Measurements from ENCODE around the gene TMEM273. TPM values are rescaled to one million over a fixed set of nuclear protein-coding genes. Genes with fewer than 3 reads are reported as not detected.
"Not testable (repeated sequence)": the region's sequence is repeated elsewhere in the genome, so short reads cannot be mapped to it uniquely, and the experiment has no call there.

Gene TMEM273
- total and polyA plus RNA-seq, 10 of the 15 experiments (the other 5 are each of a cell fraction or from before 2014, with no cell fraction given): 10.3 to 46.3 (median 26.4) TPM

DNA sequence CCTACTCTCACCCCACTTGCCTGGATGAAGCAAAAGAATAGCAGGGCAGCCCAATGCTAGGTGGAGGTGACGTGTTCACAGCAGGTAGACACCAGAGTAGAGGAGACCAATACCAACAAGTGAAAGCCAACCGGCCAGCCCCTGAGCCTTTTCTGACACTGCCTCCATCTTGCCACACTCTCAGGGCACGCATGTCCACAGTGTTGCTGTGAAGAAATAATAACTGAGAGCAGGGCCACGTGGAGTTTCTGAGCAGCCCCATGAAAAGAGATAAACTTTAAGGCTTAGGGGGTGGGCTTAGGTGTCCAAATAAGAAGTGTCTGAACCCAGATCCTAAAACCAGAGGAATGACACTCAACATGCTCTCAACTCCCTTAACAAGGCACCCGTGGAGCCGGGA lies 9.0 kb upstream of the TMEM273 start (continued):
- no peak for TF ChIP-seq NR2C1 (IDR thresholded peaks at IDR 0.05)
- TF ChIP-seq NFXL1 (IDR thresholded peaks at IDR 0.05; ENCODE audit: borderline replicate concordance): no peak
- TF ChIP-seq POLR2AphosphoS2 (IDR thresholded peaks at IDR 0.05; ENCODE audit: low read depth, low read length): no peak

- ChIA-PET SMC1A (ENCODE audit: uncharacterized antibody, unreplicated experiment) (interaction anchor here (0.8 to 2.1 kb wide), 5 partner anchors 9 to 50 kb away, joined by 3 to 7 read pairs (median 3); no protein-coding TSS in a partner anchor), CTCF (interaction anchor here (2.0 kb wide), 1 partner anchor 12 kb away, joined by 4 read pairs; no protein-coding TSS in a partner anchor)
- BruUV-seq (replicated peaks); H3K4me3 ChIP-seq; intact Hi-C loops (cut with micrococcal nuclease; ENCODE audit: unreplicated experiment); H3K4me2 ChIP-seq (ENCODE audit: control insufficient read depth, insufficient read depth); H3K36me3 ChIP-seq (ENCODE audit: control insufficient read depth in 2 of 2, insufficient read depth in 2 of 2, low read length in 1 of 2); FAIRE-seq; H2AFZ ChIP-seq (ENCODE audit: control insufficient read depth, low read depth, low read length); H4K20me1 ChIP-seq (ENCODE audit: control insufficient read depth, insufficient read depth); RAD21 ChIA-PET (ENCODE audit: unreplicated experiment); H3K9ac ChIP-seq (ENCODE audit: control insufficient read depth, insufficient read depth, low read length); POLR2A ChIA-PET; H3K9me3 ChIP-seq (replicated peaks; ENCODE audit: control insufficient read depth, insufficient read depth, low read length); DNase-seq (ENCODE audit: low read depth, low spot score); H3K27me3 ChIP-seq (replicated peaks in 1 of 2; ENCODE audit: control insufficient read depth in 2 of 2, insufficient read depth in 2 of 2, low read length in 1 of 2); ATAC-seq; H3K4me1 ChIP-seq (ENCODE audit: control insufficient read depth, insufficient read depth, low read length); H3K79me2 ChIP-seq (ENCODE audit: control insufficient read depth, insufficient read depth, low read length); H3K27ac ChIP-seq (ENCODE audit: control insufficient read depth, insufficient read depth): not testable (repeated sequence)
- WGBS (ENCODE audit: insufficient coverage, insufficient replicate concordance, low lambda C conversion rate, missing lambda C conversion rate): 77% methylated on average over 4 of the region's 4 CpGs
- in situ Hi-C loops (cut with MboI): loop anchor here (25.0 kb wide), 1 partner anchor 1441 kb away; no protein-coding TSS in a partner anchor
These were observed 7.7 kb upstream of the TMEM273 start for GRCh38 chr10:49195864-49196263.

- WGBS (ENCODE audit: insufficient coverage, insufficient replicate concordance, low lambda C conversion rate, missing lambda C conversion rate): 9% methylated on average over 8 of the region's 8 CpGs
- DNase-seq (ENCODE audit: low read depth, low spot score) (no peak), ATAC-seq (peak; percentile 36), FAIRE-seq (peak; percentile 23)
- no peak overlapping the region for H2AFZ ChIP-seq (ENCODE audit: control insufficient read depth, low read depth, low read length)
- no peaks in the 10 kb centered on the region for H3K27me3 ChIP-seq (replicated peaks in 1 of 2; ENCODE audit: control insufficient read depth in 2 of 2, insufficient read depth in 2 of 2, low read length in 1 of 2)
- no peaks in the 10 kb centered on the region for H3K36me3 ChIP-seq (ENCODE audit: control insufficient read depth in 2 of 2, insufficient read depth in 2 of 2, low read length in 1 of 2)
- H3K9ac ChIP-seq (ENCODE audit: control insufficient read depth, insufficient read depth, low read length): no peak overlapping the region
- no peaks in the 10 kb centered on the region for H4K20me1 ChIP-seq (ENCODE audit: control insufficient read depth, insufficient read depth)
- TF ChIP-seq, protein P1, sequence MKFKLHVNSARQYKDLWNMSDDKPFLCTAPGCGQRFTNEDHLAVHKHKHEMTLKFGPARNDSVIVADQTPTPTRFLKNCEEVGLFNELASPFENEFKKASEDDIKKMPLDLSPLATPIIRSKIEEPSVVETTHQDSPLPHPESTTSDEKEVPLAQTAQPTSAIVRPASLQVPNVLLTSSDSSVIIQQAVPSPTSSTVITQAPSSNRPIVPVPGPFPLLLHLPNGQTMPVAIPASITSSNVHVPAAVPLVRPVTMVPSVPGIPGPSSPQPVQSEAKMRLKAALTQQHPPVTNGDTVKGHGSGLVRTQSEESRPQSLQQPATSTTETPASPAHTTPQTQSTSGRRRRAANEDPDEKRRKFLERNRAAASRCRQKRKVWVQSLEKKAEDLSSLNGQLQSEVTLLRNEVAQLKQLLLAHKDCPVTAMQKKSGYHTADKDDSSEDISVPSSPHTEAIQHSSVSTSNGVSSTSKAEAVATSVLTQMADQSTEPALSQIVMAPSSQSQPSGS (IDR thresholded peaks at IDR 0.05; ENCODE audit: low read length): no peak
- TF ChIP-seq BHLHE40 (IDR thresholded peaks at IDR 0.05; ENCODE audit: borderline replicate concordance in 1 of 2, low read depth in 2 of 2, low read length in 1 of 2) (0 out of 4 replicates have a peak, but pooled peaks of 1 of the 2 experiments have one; percentile 25), IKZF2 (IDR thresholded peaks at IDR 0.05) (peak; percentile 30 to 45; a peak in 2 of 4 replicates)
- H3K79me2 ChIP-seq (ENCODE audit: control insufficient read depth, insufficient read depth, low read length): no peaks in the 10 kb centered on the region
- ChIA-PET POLR2A (no interaction called here), SMC1A (ENCODE audit: uncharacterized antibody, unreplicated experiment) (interaction anchor here (0.8 to 2.1 kb wide), 5 partner anchors 10 to 168 kb away, joined by 3 to 7 read pairs (median 3); no protein-coding TSS in a partner anchor), RAD21 (ENCODE audit: unreplicated experiment) (no interaction called here), CTCF (interaction anchor here (0.7 to 2.2 kb wide), 4 partner anchors 9 to 318 kb away, joined by 3 to 5 read pairs (median 4); no protein-coding TSS in a partner anchor)
- H3K4me3 ChIP-seq: no peak overlapping the region
- intact Hi-C loops (cut with micrococcal nuclease; ENCODE audit: unreplicated experiment): no loop called here
- H3K9me3 ChIP-seq (replicated peaks; ENCODE audit: control insufficient read depth, insufficient read depth, low read length): no peaks in the 10 kb centered on the region; the same call in 2 of the 3 replicates
- BruUV-seq (replicated peaks): no TSS peak
- H3K4me1 ChIP-seq (ENCODE audit: control insufficient read depth, insufficient read depth, low read length): peaks cover 17% of the 10 kb centered on the region
- no peak overlapping the region for H3K27ac ChIP-seq (ENCODE audit: control insufficient read depth, insufficient read depth)
- in situ Hi-C loops (cut with MboI): loop anchor here (25.0 kb wide), 1 partner anchor 1443 kb away; no protein-coding TSS in a partner anchor
- H3K4me2 ChIP-seq (ENCODE audit: control insufficient read depth, insufficient read depth): no peak overlapping the region
These were observed 6.2 kb upstream of the TMEM273 start for GRCh38 chr10:49194212-49194920.

Data from GM12878 (cell line).